ENCODE measurements around the gene CCDC187. TPM values are rescaled to one million over a fixed set of nuclear protein-coding genes. Genes with fewer than 3 reads are reported as not detected.

CCDC187 gene
- total and polyA plus RNA-seq, 2 of the 8 experiments (the other 6 are each of a cell fraction or from before 2014, with no cell fraction given), result 0.02 TPM; not detected in 1

GRCh38 chr9:136267261-136268111 is 36.4 kb downstream of the CCDC187 start (continued):
- TF ChIP-seq EZH2 (IDR thresholded peaks at IDR 0.05; ENCODE audit: low read depth, low read length, severe bottlenecking), result no peak
- TF ChIP-seq NRF1 (IDR thresholded peaks at IDR 0.05; ENCODE audit: low read depth, low read length), result peak; percentile 51
- no peak for TF ChIP-seq RNF2 (IDR thresholded peaks at IDR 0.05; ENCODE audit: borderline replicate concordance, low read depth, low read length, missing control alignments, poor library complexity, severe bottlenecking)
- TF ChIP-seq HDAC6 (IDR thresholded peaks at IDR 0.05; ENCODE audit: low read depth, low read length), result no peak
- TF ChIP-seq CHD2 (IDR thresholded peaks at IDR 0.05; ENCODE audit: low read length), result no peak
- peak in 1 of 2 experiments; percentile 74; a peak in 2 of 3 replicates for TF ChIP-seq POLR2A (IDR thresholded peaks at IDR 0.05; ENCODE audit: control extremely low read depth in 1 of 2, low read depth in 2 of 2, low read length in 2 of 2)
- peak in 1 of 2 experiments; percentile 26; a peak in 2 of 4 replicates for TF ChIP-seq RAD21 (IDR thresholded peaks at IDR 0.05 in 1 of 2, conservative IDR thresholded peaks at IDR 0.05 in 1 of 2; ENCODE audit: low read depth in 2 of 2, low read length in 2 of 2)
- no peak for TF ChIP-seq NANOG (IDR thresholded peaks at IDR 0.05; ENCODE audit: insufficient read depth, low read depth, low read length, poor library complexity, severe bottlenecking)
- TF ChIP-seq ZNF274 (IDR thresholded peaks at IDR 0.05; ENCODE audit: borderline replicate concordance, extremely low read depth, low read length), result no peak
- peak; percentile 71; the same call in 1 of the 2 replicates for TF ChIP-seq TAF1 (IDR thresholded peaks at IDR 0.05; ENCODE audit: low read depth, low read length)
- TF ChIP-seq RBBP5 (IDR thresholded peaks at IDR 0.05; ENCODE audit: borderline replicate concordance, low read depth, low read length), result no peak; the same call in 1 of the 2 replicates
- TF ChIP-seq JUND (IDR thresholded peaks at IDR 0.05; ENCODE audit: low read length), result no peak
- no peak for TF ChIP-seq CEBPB (IDR thresholded peaks at IDR 0.05; ENCODE audit: low read depth, low read length)
- TF ChIP-seq ATF2 (IDR thresholded peaks at IDR 0.05; ENCODE audit: low read length), result no peak
- TF ChIP-seq TAF7 (optimal IDR thresholded peaks at IDR 0.05; ENCODE audit: borderline replicate concordance, low read depth, low read length), result peak; percentile 34
- TF ChIP-seq, protein P1, sequence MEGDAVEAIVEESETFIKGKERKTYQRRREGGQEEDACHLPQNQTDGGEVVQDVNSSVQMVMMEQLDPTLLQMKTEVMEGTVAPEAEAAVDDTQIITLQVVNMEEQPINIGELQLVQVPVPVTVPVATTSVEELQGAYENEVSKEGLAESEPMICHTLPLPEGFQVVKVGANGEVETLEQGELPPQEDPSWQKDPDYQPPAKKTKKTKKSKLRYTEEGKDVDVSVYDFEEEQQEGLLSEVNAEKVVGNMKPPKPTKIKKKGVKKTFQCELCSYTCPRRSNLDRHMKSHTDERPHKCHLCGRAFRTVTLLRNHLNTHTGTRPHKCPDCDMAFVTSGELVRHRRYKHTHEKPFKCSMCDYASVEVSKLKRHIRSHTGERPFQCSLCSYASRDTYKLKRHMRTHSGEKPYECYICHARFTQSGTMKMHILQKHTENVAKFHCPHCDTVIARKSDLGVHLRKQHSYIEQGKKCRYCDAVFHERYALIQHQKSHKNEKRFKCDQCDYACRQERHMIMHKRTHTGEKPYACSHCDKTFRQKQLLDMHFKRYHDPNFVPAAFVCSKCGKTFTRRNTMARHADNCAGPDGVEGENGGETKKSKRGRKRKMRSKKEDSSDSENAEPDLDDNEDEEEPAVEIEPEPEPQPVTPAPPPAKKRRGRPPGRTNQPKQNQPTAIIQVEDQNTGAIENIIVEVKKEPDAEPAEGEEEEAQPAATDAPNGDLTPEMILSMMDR (IDR thresholded peaks at IDR 0.05; ENCODE audit: control extremely low read depth in 1 of 3, insufficient read depth in 1 of 3, low read depth in 1 of 3, low read length in 3 of 3), result peak in 2 of 3 experiments; percentile 7 to 17; a peak in 1 of 4 replicates
- TF ChIP-seq MAX (IDR thresholded peaks at IDR 0.05), result 0 out of 2 replicates have a peak, but pooled peaks have one; percentile 16
